GM23338 (cell line): ENCODE data around the gene ZBTB5.

Experiments
- CREB1 ChIP-seq: fragments of 250-450 bp; sonication (Bioruptor Pico); IDR thresholded peaks from 2 replicates; pipeline ENCODE4 v1.5.0; 2020; ENCODE audit warnings: low read depth, mild to moderate bottlenecking, moderate library complexity
- EZH2 ChIP-seq: fragments of 200-600 bp; sonication (generic); IDR thresholded peaks from one replicate; pipeline ENCODE4 v1.8.0; 2017; ENCODE audit warnings: antibody characterized with exemption, mild to moderate bottlenecking, low read depth; ENCODE audit not compliant: unreplicated experiment
- EZH2phosphoT487 ChIP-seq: fragments of 200-600 bp; sonication (generic); IDR thresholded peaks from one replicate; pipeline ENCODE4 v1.8.1; 2018; ENCODE audit warnings: antibody characterized with exemption; ENCODE audit not compliant: unreplicated experiment
- POLR2AphosphoS5 ChIP-seq: IDR thresholded peaks from 2 replicates; pipeline ENCODE4 v1.6.1; 2016; ENCODE audit warnings: antibody characterized with exemption, low read depth
- TF ChIP-seq, protein P1 (sequence below), 2 experiments: fragments of 200-600 bp in 1 of 2; sonication (generic) in 1 of 2; conservative IDR thresholded peaks; 2 replicates each; pipeline versions ENCODE4 v1.5.1 to v1.6.1; 2016 to 2017; ENCODE audit warnings: antibody characterized with exemption in 2 of 2, low read depth in 2 of 2, mild to moderate bottlenecking in 2 of 2, moderate library complexity in 1 of 2
- TF ChIP-seq, protein P2 (sequence below): IDR thresholded peaks from one replicate; pipeline ENCODE4 v1.6.1; 2018; ENCODE audit warnings: antibody characterized with exemption; ENCODE audit not compliant: unreplicated experiment
- TF ChIP-seq, protein P3 (sequence below): fragments of 250-450 bp; sonication (Bioruptor Pico); IDR thresholded peaks from 2 replicates; pipeline ENCODE4 v1.5.0; 2020; ENCODE audit warnings: mild to moderate bottlenecking, moderate library complexity

DNA sequence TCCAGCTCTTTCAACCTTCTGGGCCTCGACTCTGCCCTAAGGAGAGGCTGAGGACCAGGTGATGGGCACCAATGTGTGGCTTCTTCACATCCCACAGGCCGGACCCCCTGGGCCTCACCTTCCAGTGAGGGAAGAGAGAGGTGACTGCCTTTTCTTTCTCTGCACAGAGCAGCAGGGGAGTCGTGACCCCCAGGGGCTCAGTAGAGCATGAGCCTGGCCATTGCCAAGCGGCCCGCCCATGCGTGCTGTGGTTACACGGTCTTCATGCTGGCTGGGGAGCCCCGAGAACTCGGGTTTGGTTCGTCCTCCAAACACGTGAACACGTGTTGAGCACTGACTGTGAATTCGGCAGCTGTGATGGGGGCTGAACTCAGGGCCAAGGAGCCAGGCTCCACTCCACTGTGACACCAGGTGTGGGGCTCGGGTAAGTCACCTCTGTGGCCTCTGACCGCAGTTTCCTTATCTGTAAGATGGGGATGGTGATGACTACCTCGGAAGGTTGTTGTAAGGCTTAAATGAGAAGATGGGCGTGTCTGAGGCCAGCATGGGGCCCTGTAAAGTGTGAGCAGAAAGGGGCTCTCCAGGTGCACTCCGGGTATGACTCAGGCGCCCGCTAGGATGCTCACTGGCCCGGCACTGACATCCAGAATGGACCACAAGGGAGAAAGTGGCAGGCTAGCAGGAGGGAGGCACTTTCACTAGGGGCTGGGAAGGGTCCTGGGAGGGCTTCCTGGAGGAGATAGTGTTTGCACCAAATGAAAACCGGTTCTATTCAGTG, 56.1 kb downstream of the ZBTB5 start:
- no peak for TF ChIP-seq EZH2
- TF ChIP-seq, protein P1, sequence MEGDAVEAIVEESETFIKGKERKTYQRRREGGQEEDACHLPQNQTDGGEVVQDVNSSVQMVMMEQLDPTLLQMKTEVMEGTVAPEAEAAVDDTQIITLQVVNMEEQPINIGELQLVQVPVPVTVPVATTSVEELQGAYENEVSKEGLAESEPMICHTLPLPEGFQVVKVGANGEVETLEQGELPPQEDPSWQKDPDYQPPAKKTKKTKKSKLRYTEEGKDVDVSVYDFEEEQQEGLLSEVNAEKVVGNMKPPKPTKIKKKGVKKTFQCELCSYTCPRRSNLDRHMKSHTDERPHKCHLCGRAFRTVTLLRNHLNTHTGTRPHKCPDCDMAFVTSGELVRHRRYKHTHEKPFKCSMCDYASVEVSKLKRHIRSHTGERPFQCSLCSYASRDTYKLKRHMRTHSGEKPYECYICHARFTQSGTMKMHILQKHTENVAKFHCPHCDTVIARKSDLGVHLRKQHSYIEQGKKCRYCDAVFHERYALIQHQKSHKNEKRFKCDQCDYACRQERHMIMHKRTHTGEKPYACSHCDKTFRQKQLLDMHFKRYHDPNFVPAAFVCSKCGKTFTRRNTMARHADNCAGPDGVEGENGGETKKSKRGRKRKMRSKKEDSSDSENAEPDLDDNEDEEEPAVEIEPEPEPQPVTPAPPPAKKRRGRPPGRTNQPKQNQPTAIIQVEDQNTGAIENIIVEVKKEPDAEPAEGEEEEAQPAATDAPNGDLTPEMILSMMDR (conservative IDR thresholded peaks at IDR 0.05; ENCODE audit: low read depth in 2 of 2), result no peak
- TF ChIP-seq, protein P2, sequence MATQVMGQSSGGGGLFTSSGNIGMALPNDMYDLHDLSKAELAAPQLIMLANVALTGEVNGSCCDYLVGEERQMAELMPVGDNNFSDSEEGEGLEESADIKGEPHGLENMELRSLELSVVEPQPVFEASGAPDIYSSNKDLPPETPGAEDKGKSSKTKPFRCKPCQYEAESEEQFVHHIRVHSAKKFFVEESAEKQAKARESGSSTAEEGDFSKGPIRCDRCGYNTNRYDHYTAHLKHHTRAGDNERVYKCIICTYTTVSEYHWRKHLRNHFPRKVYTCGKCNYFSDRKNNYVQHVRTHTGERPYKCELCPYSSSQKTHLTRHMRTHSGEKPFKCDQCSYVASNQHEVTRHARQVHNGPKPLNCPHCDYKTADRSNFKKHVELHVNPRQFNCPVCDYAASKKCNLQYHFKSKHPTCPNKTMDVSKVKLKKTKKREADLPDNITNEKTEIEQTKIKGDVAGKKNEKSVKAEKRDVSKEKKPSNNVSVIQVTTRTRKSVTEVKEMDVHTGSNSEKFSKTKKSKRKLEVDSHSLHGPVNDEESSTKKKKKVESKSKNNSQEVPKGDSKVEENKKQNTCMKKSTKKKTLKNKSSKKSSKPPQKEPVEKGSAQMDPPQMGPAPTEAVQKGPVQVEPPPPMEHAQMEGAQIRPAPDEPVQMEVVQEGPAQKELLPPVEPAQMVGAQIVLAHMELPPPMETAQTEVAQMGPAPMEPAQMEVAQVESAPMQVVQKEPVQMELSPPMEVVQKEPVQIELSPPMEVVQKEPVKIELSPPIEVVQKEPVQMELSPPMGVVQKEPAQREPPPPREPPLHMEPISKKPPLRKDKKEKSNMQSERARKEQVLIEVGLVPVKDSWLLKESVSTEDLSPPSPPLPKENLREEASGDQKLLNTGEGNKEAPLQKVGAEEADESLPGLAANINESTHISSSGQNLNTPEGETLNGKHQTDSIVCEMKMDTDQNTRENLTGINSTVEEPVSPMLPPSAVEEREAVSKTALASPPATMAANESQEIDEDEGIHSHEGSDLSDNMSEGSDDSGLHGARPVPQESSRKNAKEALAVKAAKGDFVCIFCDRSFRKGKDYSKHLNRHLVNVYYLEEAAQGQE, result no peak
- no peak for TF ChIP-seq POLR2AphosphoS5
- TF ChIP-seq CREB1 (CRISPR knock-in tag), result no peak
- TF ChIP-seq, protein P3, sequence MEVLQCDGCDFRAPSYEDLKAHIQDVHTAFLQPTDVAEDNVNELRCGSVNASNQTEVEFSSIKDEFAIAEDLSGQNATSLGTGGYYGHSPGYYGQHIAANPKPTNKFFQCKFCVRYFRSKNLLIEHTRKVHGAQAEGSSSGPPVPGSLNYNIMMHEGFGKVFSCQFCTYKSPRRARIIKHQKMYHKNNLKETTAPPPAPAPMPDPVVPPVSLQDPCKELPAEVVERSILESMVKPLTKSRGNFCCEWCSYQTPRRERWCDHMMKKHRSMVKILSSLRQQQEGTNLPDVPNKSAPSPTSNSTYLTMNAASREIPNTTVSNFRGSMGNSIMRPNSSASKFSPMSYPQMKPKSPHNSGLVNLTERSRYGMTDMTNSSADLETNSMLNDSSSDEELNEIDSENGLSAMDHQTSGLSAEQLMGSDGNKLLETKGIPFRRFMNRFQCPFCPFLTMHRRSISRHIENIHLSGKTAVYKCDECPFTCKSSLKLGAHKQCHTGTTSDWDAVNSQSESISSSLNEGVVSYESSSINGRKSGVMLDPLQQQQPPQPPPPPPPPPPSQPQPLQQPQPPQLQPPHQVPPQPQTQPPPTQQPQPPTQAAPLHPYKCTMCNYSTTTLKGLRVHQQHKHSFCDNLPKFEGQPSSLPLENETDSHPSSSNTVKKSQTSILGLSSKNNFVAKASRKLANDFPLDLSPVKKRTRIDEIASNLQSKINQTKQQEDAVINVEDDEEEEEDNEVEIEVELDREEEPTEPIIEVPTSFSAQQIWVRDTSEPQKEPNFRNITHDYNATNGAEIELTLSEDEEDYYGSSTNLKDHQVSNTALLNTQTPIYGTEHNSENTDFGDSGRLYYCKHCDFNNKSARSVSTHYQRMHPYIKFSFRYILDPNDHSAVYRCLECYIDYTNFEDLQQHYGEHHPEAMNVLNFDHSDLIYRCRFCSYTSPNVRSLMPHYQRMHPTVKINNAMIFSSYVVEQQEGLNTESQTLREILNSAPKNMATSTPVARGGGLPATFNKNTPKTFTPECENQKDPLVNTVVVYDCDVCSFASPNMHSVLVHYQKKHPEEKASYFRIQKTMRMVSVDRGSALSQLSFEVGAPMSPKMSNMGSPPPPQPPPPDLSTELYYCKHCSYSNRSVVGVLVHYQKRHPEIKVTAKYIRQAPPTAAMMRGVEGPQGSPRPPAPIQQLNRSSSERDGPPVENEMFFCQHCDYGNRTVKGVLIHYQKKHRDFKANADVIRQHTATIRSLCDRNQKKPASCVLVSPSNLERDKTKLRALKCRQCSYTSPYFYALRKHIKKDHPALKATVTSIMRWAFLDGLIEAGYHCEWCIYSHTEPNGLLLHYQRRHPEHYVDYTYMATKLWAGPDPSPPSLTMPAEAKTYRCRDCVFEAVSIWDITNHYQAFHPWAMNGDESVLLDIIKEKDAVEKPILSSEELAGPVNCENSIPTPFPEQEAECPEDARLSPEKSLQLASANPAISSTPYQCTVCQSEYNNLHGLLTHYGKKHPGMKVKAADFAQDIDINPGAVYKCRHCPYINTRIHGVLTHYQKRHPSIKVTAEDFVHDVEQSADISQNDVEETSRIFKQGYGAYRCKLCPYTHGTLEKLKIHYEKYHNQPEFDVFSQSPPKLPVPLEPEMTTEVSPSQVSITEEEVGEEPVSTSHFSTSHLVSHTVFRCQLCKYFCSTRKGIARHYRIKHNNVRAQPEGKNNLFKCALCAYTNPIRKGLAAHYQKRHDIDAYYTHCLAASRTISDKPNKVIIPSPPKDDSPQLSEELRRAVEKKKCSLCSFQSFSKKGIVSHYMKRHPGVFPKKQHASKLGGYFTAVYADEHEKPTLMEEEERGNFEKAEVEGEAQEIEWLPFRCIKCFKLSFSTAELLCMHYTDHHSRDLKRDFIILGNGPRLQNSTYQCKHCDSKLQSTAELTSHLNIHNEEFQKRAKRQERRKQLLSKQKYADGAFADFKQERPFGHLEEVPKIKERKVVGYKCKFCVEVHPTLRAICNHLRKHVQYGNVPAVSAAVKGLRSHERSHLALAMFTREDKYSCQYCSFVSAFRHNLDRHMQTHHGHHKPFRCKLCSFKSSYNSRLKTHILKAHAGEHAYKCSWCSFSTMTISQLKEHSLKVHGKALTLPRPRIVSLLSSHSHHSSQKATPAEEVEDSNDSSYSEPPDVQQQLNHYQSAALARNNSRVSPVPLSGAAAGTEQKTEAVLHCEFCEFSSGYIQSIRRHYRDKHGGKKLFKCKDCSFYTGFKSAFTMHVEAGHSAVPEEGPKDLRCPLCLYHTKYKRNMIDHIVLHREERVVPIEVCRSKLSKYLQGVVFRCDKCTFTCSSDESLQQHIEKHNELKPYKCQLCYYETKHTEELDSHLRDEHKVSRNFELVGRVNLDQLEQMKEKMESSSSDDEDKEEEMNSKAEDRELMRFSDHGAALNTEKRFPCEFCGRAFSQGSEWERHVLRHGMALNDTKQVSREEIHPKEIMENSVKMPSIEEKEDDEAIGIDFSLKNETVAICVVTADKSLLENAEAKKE (CRISPR knock-in tag), result no peak
- no peak for TF ChIP-seq EZH2phosphoT487
